Stomach (tissue), 9 donors: ENCODE data around the gene MED25. TPM values are rescaled to one million over a fixed set of nuclear protein-coding genes. Genes with fewer than 3 reads are reported as not detected.

ENCODE experiments used
- DNase-seq, 2 donors: peaks; one replicate each; pipeline versions ENCODE4 v3.0.0 to v3.0.0-alpha.2; 2013 to 2019
- H3K27ac ChIP-seq, 5 donors: fragments of 200-600 bp in 4 of 5; sonication (generic) in 4 of 5; one replicate each; pipeline ENCODE4 v1.5.1; 2013 to 2019; ENCODE audit warnings: mild to moderate bottlenecking in 1 of 5, moderate library complexity in 1 of 5
- H3K27me3 ChIP-seq, 3 donors: fragments of 200-600 bp; sonication (generic); one replicate each; pipeline ENCODE4 v1.5.1; 2017 to 2019; ENCODE audit warnings: mixed run types in 1 of 3
- H3K36me3 ChIP-seq, 4 donors: fragments of 200-600 bp; sonication (generic); 1 replicate in 3 of 4; 2 replicates in 1 of 4; pipeline ENCODE4 v1.5.1; 2016 to 2019
- H3K4me1 ChIP-seq, 4 donors: fragments of 200-600 bp; sonication (generic); one replicate each; pipeline ENCODE4 v1.5.1; 2016 to 2019
- H3K4me3 ChIP-seq, 4 donors: fragments of 200-600 bp; sonication (generic) in 3 of 4; one replicate each; pipeline ENCODE4 v1.5.1; 2016 to 2019; ENCODE audit warnings: mild to moderate bottlenecking in 1 of 4
- H3K9me3 ChIP-seq, 4 donors: fragments of 200-600 bp; sonication (generic); one replicate each; pipeline ENCODE4 v1.5.1; 2016 to 2019
- CTCF ChIP-seq, 7 experiments: fragments of 450-650 bp in 4 of 7; fragments of 200-600 bp in 3 of 7; sonication (generic) in 3 of 7; IDR thresholded peaks; one replicate each; pipeline ENCODE4 v1.5.1; 2016 to 2019; ENCODE audit warnings: antibody characterized with exemption in 7 of 7, control low read depth in 2 of 7, mild to moderate bottlenecking in 1 of 7
- EP300 ChIP-seq: sonication (generic); formaldehyde crosslinking; IDR thresholded peaks from one replicate; pipeline ENCODE4 v1.6.1; 2017; ENCODE audit warnings: antibody characterized with exemption
- POLR2A ChIP-seq, 4 donors: fragments of 450-650 bp; IDR thresholded peaks; one replicate each; pipeline ENCODE4 v1.6.1; 2016; ENCODE audit warnings: antibody characterized with exemption in 4 of 4, control low read depth in 2 of 4, mild to moderate bottlenecking in 1 of 4, moderate library complexity in 1 of 4
- POLR2AphosphoS5 ChIP-seq, 3 donors: sonication (generic); formaldehyde crosslinking; IDR thresholded peaks; one replicate each; pipeline ENCODE4 v1.6.1; 2016; ENCODE audit warnings: antibody characterized with exemption in 3 of 3
- whole genome bisulfite sequencing, 5 donors: extraction: QIAGEN DNeasy Blood & Tissue Kit in 3 of 5; methylation state at CpG; one replicate each; pipeline versions ENCODE4 v1.1.5 to v1.1.7; 2013 to 2018; 5-methylcytosine and 5-hydroxymethylcytosine counted together
- intact Hi-C: fragments of 100-400 bp; cut with DNase I; formaldehyde crosslinking; loops from one replicate; pipeline ENCODE4 v1.15.1; 2023; ENCODE audit warnings: low total_unique reads
- polyA plus RNA-seq, 3 donors: library from polyadenylated mRNA; stranded (reverse); fragments of 200-250 nt; gene quantifications; one replicate each; pipeline ENCODE4 v1.2.3, GENCODE V29; 2013
- total RNA-seq, 5 donors: library from RNA; depleted of rRNA; stranded (reverse); fragments of >200 nt; gene quantifications; one replicate each; pipeline versions ENCODE4 v1.1.0 to v1.2.3, GENCODE V29; 2014 to 2016
- donor health status: healthy with polysubstance abuse.
- donor health status: Bipolar disorder and iron deficiency.
- donor health status: healthy.

Gene MED25
- total and polyA plus RNA-seq, 8 donors, result 18.0 to 387 (median 57.6) TPM

DNA sequence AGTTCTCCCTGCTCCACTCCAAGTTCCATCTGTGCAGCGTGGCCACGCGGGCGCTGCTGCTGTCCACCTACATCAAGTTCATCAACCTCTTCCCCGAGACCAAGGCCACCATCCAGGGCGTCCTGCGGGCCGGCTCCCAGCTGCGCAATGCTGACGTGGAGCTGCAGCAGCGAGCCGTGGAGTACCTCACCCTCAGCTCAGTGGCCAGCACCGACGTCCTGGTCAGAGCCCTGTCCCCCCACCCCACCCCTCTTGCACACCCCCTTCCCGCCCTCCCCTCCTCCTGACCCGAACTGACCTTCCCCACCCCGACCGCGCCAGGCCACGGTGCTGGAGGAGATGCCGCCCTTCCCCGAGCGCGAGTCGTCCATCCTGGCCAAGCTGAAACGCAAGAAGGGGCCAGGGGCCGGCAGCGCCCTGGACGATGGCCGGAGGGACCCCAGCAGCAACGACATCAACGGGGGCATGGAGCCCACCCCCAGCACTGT, 16.6 kb upstream of the MED25 start:
- no peak for TF ChIP-seq POLR2AphosphoS5 (IDR thresholded peaks at IDR 0.05)
- no peak for TF ChIP-seq CTCF (IDR thresholded peaks at IDR 0.05)
- no peak for TF ChIP-seq POLR2A (IDR thresholded peaks at IDR 0.05)
- TF ChIP-seq EP300, result no peak
- Histone ChIP-seq H3K27me3 (no peaks in the 10 kb centered on the region), H3K4me1 (peaks cover 0 to 31% (median 12%) of the 10 kb centered on the region in 4 donors), H3K27ac (peak overlapping the region in 4 of 5 donors; percentile 39 to 72 (median 50)), H3K4me3 (peak overlapping the region; percentile 39 to 46 (median 42)), H3K9me3 (no peaks in the 10 kb centered on the region), H3K36me3 (peaks cover 68 to 100% (median 100%) of the 10 kb centered on the region in 4 donors)
- 57 to 91% (median 80%) methylated on average over 7 to 32 of the region's 32 CpGs for WGBS, 5 donors
- intact Hi-C loops, result no loop called here
- DNase-seq, result peak in 1 of 2 donors; percentile 26

DNA sequence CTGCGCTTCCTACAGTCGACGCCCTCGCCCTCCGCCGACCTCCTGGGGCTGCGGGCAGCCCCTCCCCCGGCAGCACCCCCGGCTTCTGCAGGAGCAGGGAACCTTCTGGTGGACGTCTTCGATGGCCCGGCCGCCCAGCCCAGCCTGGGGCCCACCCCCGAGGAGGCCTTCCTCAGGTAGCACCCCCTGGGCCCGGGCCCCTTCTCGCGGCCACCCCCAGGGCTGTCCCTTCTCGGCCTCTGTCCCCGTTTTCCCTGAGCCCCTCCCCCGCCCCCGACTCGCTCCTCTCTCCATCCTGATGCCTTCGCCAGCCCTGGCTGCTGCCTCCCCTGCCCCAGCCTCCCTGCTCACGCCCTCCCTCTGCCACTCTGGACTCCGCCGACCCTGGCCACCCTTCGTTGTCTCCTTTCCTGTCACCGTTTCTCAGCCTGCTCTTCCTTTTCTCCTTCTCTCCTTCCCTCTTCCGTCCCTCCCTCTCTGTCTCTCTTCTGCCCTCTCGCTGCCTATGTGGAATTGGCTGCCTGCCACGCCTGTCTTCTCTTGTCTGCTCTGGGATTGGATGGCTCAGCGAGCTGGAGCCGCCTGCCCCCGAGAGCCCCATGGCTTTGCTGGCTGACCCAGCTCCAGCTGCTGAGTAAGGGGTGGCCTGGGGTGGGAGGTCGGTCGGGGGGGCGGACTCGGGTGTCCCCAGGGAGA, 16.0 kb upstream of the MED25 start:
- WGBS, 5 donors, result 39 to 65% (median 52%) methylated on average over 30 to 38 of the region's 38 CpGs
- Histone ChIP-seq H3K27me3 (no peaks in the 10 kb centered on the region), H3K9me3 (no peaks in the 10 kb centered on the region), H3K4me3 (peak overlapping the region; percentile 39 to 46 (median 42)), H3K36me3 (peaks cover 66 to 100% (median 100%) of the 10 kb centered on the region in 4 donors), H3K4me1 (peaks cover 0 to 31% (median 12%) of the 10 kb centered on the region in 4 donors), H3K27ac (peak overlapping the region in 4 of 5 donors; percentile 39 to 72 (median 50))
- TF ChIP-seq POLR2A (IDR thresholded peaks at IDR 0.05) (no peak), POLR2AphosphoS5 (IDR thresholded peaks at IDR 0.05) (peak in 2 of 3 donors; percentile 13 to 23), EP300 (no peak), CTCF (IDR thresholded peaks at IDR 0.05) (peak in 2 of 7 experiments; percentile 12 to 28)
- intact Hi-C loops, result no loop called here
- peak; percentile 69 to 96 for DNase-seq

DNA sequence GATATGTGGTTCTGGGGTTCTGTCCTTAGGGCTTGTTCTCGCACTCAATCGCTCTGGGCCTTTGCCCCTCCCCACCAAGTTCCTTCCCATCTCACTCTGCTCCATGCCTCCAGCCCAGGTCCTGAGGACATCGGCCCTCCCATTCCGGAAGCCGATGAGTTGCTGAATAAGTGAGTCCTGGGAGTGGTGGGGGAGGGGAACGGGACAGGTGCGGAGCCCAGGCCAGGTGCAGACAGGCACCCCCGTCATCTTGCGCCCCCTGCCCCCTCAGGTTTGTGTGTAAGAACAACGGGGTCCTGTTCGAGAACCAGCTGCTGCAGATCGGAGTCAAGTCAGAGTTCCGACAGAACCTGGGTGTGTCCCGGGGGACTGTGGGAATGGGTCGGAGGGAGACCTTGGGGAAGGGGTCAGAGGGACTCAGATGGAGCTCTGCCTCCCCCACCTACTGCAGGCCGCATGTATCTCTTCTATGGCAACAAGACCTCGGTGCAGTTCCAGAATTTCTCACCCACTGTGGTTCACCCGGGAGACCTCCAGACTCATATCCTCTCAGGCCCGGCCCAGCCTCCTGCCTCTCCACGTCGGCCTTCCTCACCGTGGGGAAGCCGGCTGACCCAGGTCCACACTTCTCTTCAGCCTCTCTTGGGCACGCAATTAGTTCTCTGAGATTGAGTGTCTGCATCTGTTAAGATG, 15.1 kb upstream of the MED25 start:
- H3K27ac ChIP-seq, result peak overlapping the region in 3 of 5 donors; percentile 33 to 72 (median 55)
- intact Hi-C loops, result no loop called here
- TF ChIP-seq CTCF (IDR thresholded peaks at IDR 0.05) (no peak), POLR2AphosphoS5 (IDR thresholded peaks at IDR 0.05) (no peak), EP300 (no peak), POLR2A (IDR thresholded peaks at IDR 0.05) (no peak)

DNA sequence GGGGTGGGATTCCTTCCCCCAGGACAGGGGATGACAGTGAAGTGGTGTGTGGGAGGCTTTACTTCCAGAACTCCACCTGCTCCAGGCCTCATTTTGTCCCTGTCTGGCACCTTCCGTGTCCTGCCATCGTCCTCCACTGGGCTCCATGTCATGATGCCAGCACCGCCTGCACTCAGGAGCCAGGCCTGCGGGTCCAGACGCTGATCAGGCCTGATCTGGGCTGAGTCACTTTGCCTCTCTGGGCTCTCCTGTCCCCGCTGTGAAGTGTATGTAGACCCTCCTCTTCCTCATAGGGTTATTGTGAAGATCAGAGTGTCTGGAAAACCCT, 14.6 kb upstream of the MED25 start:
- intact Hi-C loops, result no loop called here
- no peak for DNase-seq
- no peaks in the 10 kb centered on the region for H3K27me3 ChIP-seq
- H3K4me1 ChIP-seq, result peaks cover 3 to 40% (median 16%) of the 10 kb centered on the region in 4 donors
- H3K9me3 ChIP-seq, result no peaks in the 10 kb centered on the region
- H3K36me3 ChIP-seq, result peaks cover 58 to 95% (median 93%) of the 10 kb centered on the region in 4 donors
- no peak for TF ChIP-seq POLR2A (IDR thresholded peaks at IDR 0.05)
- TF ChIP-seq EP300, result no peak
- TF ChIP-seq POLR2AphosphoS5 (IDR thresholded peaks at IDR 0.05), result no peak
- TF ChIP-seq CTCF (IDR thresholded peaks at IDR 0.05), result no peak
- no peak overlapping the region for H3K4me3 ChIP-seq
- no peak overlapping the region for H3K27ac ChIP-seq
- 91 to 96% (median 95%) methylated on average over 6 of the region's 6 CpGs for WGBS, 5 donors

More for the DNA sequence above, 15.1 kb upstream of the MED25 start:
- Histone ChIP-seq H3K4me3 (peak overlapping the region in 3 of 4 donors; percentile 39 to 46 (median 41)), H3K9me3 (no peaks in the 10 kb centered on the region), H3K4me1 (peaks cover 0 to 35% (median 12%) of the 10 kb centered on the region in 4 donors), H3K27me3 (no peaks in the 10 kb centered on the region), H3K36me3 (peaks cover 64 to 100% (median 98%) of the 10 kb centered on the region in 4 donors)
- WGBS, 5 donors, result 83 to 92% (median 89%) methylated on average over 19 to 24 of the region's 24 CpGs
- peak in 1 of 2 donors; percentile 48 for DNase-seq
